Body of pancreas (tissue), 4 donors: Measurements from ENCODE around the gene CD81. TPM values are rescaled to one million over a fixed set of nuclear protein-coding genes. Genes with fewer than 3 reads are reported as not detected.

Source experiments
- ATAC-seq: fragments of 150-250 bp; one replicate; pipeline ENCODE4 v1.9.1; 2016
- DNase-seq, 4 donors: peaks; one replicate each; pipeline ENCODE4 v3.0.0-alpha.2; 2019
- H3K27ac ChIP-seq, 4 donors: fragments of 200-600 bp; sonication (generic); 1 replicate in 3 of 4; 2 replicates in 1 of 4; pipeline versions ENCODE4 v1.5.1 to v1.6.1; 2016 to 2019; ENCODE audit warnings: mild to moderate bottlenecking in 1 of 4, mixed read lengths in 1 of 4, moderate library complexity in 1 of 4
- H3K27me3 ChIP-seq, 2 donors: fragments of 200-600 bp; sonication (generic); one replicate each; pipeline ENCODE4 v1.6.0; 2016; ENCODE audit warnings: mild to moderate bottlenecking in 1 of 2
- H3K36me3 ChIP-seq, 2 donors: fragments of 200-600 bp; sonication (generic); replicated peaks in 1 of 2; 2 replicates each; pipeline ENCODE4 v1.5.1; 2016; ENCODE audit warnings: low read depth in 2 of 2; ENCODE audit not compliant: insufficient read depth in 1 of 2
- H3K4me1 ChIP-seq: fragments of 200-600 bp; sonication (generic); one replicate; pipeline ENCODE4 v1.6.0; 2016
- H3K4me3 ChIP-seq, 2 donors: fragments of 200-600 bp; sonication (generic); 1 replicate in 1 of 2; 2 replicates in 1 of 2; pipeline ENCODE4 v1.5.1; 2016 to 2019
- H3K9me3 ChIP-seq, 3 donors: fragments of 200-600 bp; sonication (generic); 1 replicate in 2 of 3; 2 replicates in 1 of 3; pipeline ENCODE4 v1.5.1; 2016
- POLR2A ChIP-seq, 3 donors: fragments of 450-650 bp; IDR thresholded peaks; one replicate each; pipeline ENCODE4 v1.6.1; 2016; ENCODE audit warnings: antibody characterized with exemption in 3 of 3, mild to moderate bottlenecking in 2 of 3
- WGBS, 2 donors: methylation state at CpG; one replicate each; pipeline ENCODE4 v1.1.5; 2017; 5-methylcytosine and 5-hydroxymethylcytosine counted together
- intact Hi-C: fragments of 100-400 bp; cut with DNase I; formaldehyde crosslinking; loops from one replicate; pipeline ENCODE4 v1.15.1; 2023
- total RNA-seq, 2 donors: library from RNA; depleted of rRNA; stranded (reverse); fragments of >200 nt; gene quantifications; one replicate each; pipeline ENCODE4 v1.1.0, GENCODE V29; 2016
- TF ChIP-seq, protein P1 (sequence below), 7 experiments: fragments of 450-650 bp in 4 of 7; fragments of 200-600 bp in 3 of 7; sonication (generic) in 3 of 7; IDR thresholded peaks; one replicate each; pipeline ENCODE4 v1.5.1; 2016 to 2019; ENCODE audit warnings: antibody characterized with exemption in 7 of 7

The CD81 gene
- total RNA-seq, 2 donors from 2014 or later = 217 to 332 TPM

DNA sequence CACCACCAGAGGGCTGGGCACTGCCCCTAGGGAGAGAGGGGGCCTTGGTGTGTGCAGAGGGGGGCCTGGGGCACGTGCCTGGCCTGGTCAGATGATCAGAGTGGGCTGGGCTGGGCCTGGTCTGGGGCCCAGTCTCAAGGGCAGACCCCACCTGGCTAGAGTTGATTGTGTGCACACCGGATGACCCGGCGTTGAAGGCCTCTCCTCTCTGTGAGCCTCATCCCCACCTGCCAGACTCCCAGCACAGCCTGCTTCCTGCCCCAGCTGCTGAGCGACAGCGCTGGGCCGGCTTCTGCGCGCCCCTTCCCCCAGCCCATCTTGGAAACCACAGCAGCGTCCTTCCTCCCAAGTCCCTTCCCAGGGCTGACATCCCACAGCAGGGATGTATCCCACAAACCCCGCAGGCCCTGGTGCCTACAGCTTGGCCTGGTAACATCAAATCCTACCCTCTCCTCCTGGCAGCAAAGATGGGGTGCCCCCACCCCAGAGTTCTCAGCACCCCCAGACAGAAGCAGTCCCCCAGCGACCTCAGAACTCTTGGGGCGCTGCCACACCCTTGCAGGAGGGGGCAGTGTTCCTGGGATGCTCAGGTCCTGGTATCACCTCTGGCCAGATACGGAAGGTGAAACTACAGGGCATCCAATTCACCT is 12.4 kb downstream of the CD81 start:
- H3K9me3 ChIP-seq = no peaks in the 10 kb centered on the region
- 46 to 83% methylated on average over 1 to 14 of the region's 14 CpGs for WGBS, 2 donors
- no peak for DNase-seq
- no peak for ATAC-seq
- H3K4me1 ChIP-seq = peaks cover 57% of the 10 kb centered on the region
- intact Hi-C loops = no loop called here
- TF ChIP-seq POLR2A (IDR thresholded peaks at IDR 0.05) = no peak
- TF ChIP-seq, protein P1, sequence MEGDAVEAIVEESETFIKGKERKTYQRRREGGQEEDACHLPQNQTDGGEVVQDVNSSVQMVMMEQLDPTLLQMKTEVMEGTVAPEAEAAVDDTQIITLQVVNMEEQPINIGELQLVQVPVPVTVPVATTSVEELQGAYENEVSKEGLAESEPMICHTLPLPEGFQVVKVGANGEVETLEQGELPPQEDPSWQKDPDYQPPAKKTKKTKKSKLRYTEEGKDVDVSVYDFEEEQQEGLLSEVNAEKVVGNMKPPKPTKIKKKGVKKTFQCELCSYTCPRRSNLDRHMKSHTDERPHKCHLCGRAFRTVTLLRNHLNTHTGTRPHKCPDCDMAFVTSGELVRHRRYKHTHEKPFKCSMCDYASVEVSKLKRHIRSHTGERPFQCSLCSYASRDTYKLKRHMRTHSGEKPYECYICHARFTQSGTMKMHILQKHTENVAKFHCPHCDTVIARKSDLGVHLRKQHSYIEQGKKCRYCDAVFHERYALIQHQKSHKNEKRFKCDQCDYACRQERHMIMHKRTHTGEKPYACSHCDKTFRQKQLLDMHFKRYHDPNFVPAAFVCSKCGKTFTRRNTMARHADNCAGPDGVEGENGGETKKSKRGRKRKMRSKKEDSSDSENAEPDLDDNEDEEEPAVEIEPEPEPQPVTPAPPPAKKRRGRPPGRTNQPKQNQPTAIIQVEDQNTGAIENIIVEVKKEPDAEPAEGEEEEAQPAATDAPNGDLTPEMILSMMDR (IDR thresholded peaks at IDR 0.05) = no peak
- no peak overlapping the region for H3K4me3 ChIP-seq
- no peaks in the 10 kb centered on the region for H3K27me3 ChIP-seq
- H3K27ac ChIP-seq = peak overlapping the region in 2 of 4 donors; percentile 34 to 48
- H3K36me3 ChIP-seq = peaks cover 0 to 6% of the 10 kb centered on the region in 2 donors

DNA sequence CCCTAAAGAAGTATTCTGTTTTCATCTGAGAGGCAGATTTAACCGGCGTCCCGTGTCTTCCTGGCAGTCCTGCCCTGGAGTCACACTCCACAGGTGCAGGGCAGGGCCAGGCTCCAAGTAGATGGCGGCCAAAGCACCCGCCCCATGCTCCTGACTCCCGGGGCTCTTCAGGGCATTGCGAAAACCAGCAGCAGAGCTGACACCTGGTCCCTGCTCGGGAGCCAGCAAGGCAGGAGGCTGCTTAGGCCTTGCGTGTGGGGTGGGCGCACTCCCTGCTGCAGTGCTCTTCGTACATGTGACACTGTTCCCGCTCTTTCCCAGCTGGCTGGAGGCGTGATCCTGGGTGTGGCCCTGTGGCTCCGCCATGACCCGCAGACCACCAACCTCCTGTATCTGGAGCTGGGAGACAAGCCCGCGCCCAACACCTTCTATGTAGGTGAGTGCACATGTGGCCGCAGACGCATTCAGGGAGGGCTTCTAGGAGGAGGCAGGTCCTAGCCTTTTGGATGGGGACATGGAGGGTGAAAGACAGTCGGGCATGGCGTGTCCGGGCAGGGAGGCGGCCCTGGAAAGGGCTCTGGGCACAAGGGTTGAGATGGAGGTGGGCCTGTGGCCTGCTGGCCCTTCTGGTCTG is 13.1 kb downstream of the CD81 start:
- H3K4me1 ChIP-seq = peaks cover 50% of the 10 kb centered on the region
- no peak for DNase-seq
- H3K36me3 ChIP-seq = peaks cover 0 to 9% of the 10 kb centered on the region in 2 donors
- WGBS, 2 donors = 85 to 88% methylated on average over 20 to 23 of the region's 23 CpGs
- TF ChIP-seq POLR2A (IDR thresholded peaks at IDR 0.05) = no peak
- TF ChIP-seq, protein P1 (IDR thresholded peaks at IDR 0.05) = no peak
- no peaks in the 10 kb centered on the region for H3K27me3 ChIP-seq
- intact Hi-C loops = no loop called here
- no peak for ATAC-seq
- no peak overlapping the region for H3K4me3 ChIP-seq
- H3K27ac ChIP-seq = no peak overlapping the region
- H3K9me3 ChIP-seq = no peaks in the 10 kb centered on the region

DNA sequence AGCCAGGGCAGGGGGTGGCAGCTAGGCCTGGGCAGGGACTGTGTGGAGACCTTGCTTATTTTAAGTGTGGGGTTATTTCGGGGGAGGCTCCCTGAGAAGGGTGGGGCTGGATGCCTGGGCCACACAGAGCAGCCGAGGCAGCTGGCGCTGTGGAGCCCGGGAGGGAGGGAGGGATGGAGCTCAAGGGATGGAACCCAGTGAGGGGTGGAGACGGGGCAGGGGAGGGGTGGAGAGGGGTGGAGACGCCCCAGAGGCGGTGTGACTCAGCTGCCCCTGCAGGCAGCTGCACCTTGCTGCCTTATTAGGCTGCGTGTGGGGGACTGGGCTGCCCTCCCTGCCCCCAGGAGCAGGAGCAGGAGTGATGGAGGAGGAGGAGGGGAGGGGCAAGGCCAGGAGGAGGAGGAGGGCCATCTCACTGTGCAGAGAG is 13.6 kb downstream of the CD81 start:
- Histone ChIP-seq H3K27ac (no peak overlapping the region), H3K27me3 (no peaks in the 10 kb centered on the region), H3K9me3 (no peaks in the 10 kb centered on the region), H3K4me3 (no peak overlapping the region), H3K36me3 (peaks cover 0 to 12% of the 10 kb centered on the region in 2 donors), H3K4me1 (peaks cover 46% of the 10 kb centered on the region)
- WGBS, 2 donors = 78 to 86% methylated on average over 7 of the region's 8 CpGs
- ATAC-seq (no peak), DNase-seq (no peak)
- TF ChIP-seq POLR2A (IDR thresholded peaks at IDR 0.05) = no peak
- TF ChIP-seq, protein P1 (IDR thresholded peaks at IDR 0.05) = no peak
- intact Hi-C loops = no loop called here

DNA sequence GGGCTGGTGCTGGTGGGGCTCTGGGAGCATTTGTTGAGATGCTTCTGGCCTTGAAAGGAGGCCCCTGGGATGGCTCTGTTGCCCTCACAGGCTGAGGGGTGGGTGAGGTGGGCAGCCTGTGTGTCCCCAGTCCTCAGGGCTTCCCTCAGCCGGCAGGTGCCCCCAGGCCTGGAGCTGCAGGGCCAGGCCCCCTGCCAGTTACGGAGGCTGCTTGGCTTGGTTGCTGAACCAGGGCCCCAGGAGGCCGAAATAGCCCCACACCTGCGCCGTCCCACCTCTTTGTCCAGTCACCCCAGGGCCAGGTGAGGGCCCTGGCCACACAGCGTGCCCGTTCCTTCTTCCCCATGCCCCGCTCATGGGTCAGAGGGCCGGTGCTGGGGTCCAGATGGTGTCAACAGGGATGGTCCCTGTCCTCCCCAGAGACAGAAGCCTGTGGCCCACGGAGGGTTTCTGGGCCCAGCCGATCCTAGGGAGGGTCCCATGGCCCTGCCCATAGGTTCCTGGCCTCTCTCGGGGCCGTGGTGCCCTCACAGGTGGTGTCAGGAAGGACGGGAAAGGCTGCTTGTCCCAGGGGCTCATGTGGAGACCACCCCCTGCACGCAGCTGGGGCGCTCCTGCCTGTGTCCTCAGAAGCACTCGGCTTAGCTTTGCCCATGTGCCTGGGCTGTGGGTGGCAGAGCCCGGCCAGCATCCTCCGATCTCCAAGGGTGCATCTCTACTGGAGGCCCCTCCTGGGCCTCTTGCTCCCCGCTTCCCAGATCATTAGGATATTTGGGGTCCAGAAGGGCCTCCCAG is 14.3 kb downstream of the CD81 start:
- WGBS, 2 donors = 90 to 92% methylated on average over 5 to 18 of the region's 20 CpGs
- no peaks in the 10 kb centered on the region for H3K27me3 ChIP-seq
- ATAC-seq (no peak), DNase-seq (no peak)
- no peak overlapping the region for H3K27ac ChIP-seq
- intact Hi-C loops = no loop called here
- no peak overlapping the region for H3K4me3 ChIP-seq
- H3K9me3 ChIP-seq = no peaks in the 10 kb centered on the region
- peaks cover 0 to 12% of the 10 kb centered on the region in 2 donors for H3K36me3 ChIP-seq
- TF ChIP-seq, protein P1 (IDR thresholded peaks at IDR 0.05) = no peak
- no peak for TF ChIP-seq POLR2A (IDR thresholded peaks at IDR 0.05)
- H3K4me1 ChIP-seq = peaks cover 40% of the 10 kb centered on the region
